Tibial artery (tissue), 4 donors: ENCODE results near the gene IGF1R.
A peak's percentile ranks its signal among the peaks of the same experiment; 100 is the strongest.

ENCODE experiments used
- DNase-seq, 2 donors: peaks; one replicate each; pipeline ENCODE4 v3.0.0-alpha.2; 2019
- H3K27ac ChIP-seq, 2 donors: fragments of 200-600 bp; sonication (generic) in 1 of 2; 1 replicate in 1 of 2; 2 replicates in 1 of 2; pipeline ENCODE4 v1.5.1; 2018 to 2019; ENCODE audit warnings: mild to moderate bottlenecking in 1 of 2
- H3K27me3 ChIP-seq, 2 donors: fragments of 200-600 bp; sonication (generic) in 1 of 2; one replicate each; pipeline versions ENCODE4 v1.5.1 to v1.6.0; 2016 to 2019
- H3K36me3 ChIP-seq, 3 donors: fragments of 200-600 bp; sonication (generic) in 2 of 3; one replicate each; pipeline ENCODE4 v1.5.1; 2016 to 2019; ENCODE audit warnings: mild to moderate bottlenecking in 2 of 3
- H3K4me1 ChIP-seq, 4 donors: fragments of 200-600 bp; sonication (generic) in 2 of 4; 1 replicate in 3 of 4; 2 replicates in 1 of 4; pipeline ENCODE4 v1.5.1; 2016 to 2019
- H3K4me3 ChIP-seq, 2 donors: fragments of 200-600 bp; sonication (generic) in 1 of 2; 1 replicate in 1 of 2; 2 replicates in 1 of 2; pipeline ENCODE4 v1.5.1; 2018 to 2019; ENCODE audit warnings: mild to moderate bottlenecking in 2 of 2
- H3K9me3 ChIP-seq, 3 donors: fragments of 200-600 bp; sonication (generic) in 1 of 3; one replicate each; pipeline ENCODE4 v1.5.1; 2016 to 2019
- intact Hi-C: fragments of 100-400 bp; cut with DNase I; formaldehyde crosslinking; loops from one replicate; pipeline ENCODE4 v1.15.0; 2023; ENCODE audit warnings: low total_unique reads
- TF ChIP-seq, protein P1 (sequence below), 2 experiments: fragments of 200-600 bp in 1 of 2; fragments of 450-650 bp in 1 of 2; IDR thresholded peaks; one replicate each; pipeline ENCODE4 v1.5.1; 2017 to 2019; ENCODE audit warnings: antibody characterized with exemption in 2 of 2, mild to moderate bottlenecking in 1 of 2, moderate library complexity in 1 of 2

IGF1R gene

DNA sequence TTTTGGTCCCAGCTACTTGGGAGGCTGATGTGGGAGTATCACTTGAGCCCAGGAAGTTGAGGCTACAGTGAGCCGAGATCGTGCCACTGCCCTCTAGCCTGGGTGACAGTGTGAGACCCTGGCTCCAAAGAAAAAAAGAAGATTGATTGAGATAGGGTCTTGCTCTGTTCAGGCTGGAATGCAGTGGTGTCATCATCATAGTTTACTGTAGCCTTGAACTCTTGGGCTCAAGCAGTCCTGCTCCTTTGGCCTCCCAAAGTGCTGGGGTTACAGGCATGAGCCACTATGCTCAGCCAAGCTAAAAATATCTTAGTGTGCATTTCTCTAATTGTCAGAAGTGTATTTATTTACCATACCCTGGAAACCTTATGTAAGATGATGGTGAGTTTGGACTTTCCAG, 43.9 kb downstream of the IGF1R start:
- no peak for DNase-seq
- intact Hi-C loops = no loop called here
- no peak overlapping the region for H3K27ac ChIP-seq
- H3K4me1 ChIP-seq = peaks cover 0 to 100% (median 67%) of the 10 kb centered on the region in 4 donors
- TF ChIP-seq, protein P1, sequence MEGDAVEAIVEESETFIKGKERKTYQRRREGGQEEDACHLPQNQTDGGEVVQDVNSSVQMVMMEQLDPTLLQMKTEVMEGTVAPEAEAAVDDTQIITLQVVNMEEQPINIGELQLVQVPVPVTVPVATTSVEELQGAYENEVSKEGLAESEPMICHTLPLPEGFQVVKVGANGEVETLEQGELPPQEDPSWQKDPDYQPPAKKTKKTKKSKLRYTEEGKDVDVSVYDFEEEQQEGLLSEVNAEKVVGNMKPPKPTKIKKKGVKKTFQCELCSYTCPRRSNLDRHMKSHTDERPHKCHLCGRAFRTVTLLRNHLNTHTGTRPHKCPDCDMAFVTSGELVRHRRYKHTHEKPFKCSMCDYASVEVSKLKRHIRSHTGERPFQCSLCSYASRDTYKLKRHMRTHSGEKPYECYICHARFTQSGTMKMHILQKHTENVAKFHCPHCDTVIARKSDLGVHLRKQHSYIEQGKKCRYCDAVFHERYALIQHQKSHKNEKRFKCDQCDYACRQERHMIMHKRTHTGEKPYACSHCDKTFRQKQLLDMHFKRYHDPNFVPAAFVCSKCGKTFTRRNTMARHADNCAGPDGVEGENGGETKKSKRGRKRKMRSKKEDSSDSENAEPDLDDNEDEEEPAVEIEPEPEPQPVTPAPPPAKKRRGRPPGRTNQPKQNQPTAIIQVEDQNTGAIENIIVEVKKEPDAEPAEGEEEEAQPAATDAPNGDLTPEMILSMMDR (IDR thresholded peaks at IDR 0.05) = no peak
- no peaks in the 10 kb centered on the region for H3K27me3 ChIP-seq
- no peaks in the 10 kb centered on the region for H3K36me3 ChIP-seq
- H3K4me3 ChIP-seq = no peak overlapping the region
- H3K9me3 ChIP-seq = no peaks in the 10 kb centered on the region

DNA sequence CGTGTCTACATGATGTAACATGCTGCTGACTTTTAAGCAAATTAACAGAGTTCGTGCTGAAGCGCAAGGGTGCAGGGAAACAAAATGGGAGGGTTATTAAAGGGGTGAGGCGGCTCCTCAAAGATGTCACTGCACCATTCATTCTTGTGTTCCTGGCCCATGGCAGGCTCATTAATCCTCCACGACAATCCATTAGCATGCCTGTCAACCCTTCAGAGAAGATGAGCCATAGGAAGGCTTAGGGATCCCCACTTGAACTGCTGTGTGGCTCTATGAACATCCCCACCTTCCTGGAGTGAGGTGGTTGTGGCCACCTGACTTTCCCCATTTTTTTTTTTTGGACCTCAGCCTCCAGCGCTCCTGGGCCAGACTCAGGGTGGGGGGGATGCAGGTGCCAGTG, 45.8 kb downstream of the IGF1R start:
- TF ChIP-seq, protein P1 (IDR thresholded peaks at IDR 0.05) = no peak
- no peak overlapping the region for H3K4me3 ChIP-seq
- no peak for DNase-seq
- no peaks in the 10 kb centered on the region for H3K36me3 ChIP-seq
- H3K27ac ChIP-seq = no peak overlapping the region
- intact Hi-C loops = no loop called here
- H3K27me3 ChIP-seq = no peaks in the 10 kb centered on the region
- H3K9me3 ChIP-seq = no peaks in the 10 kb centered on the region
- peaks cover 0 to 100% (median 62%) of the 10 kb centered on the region in 4 donors for H3K4me1 ChIP-seq

DNA sequence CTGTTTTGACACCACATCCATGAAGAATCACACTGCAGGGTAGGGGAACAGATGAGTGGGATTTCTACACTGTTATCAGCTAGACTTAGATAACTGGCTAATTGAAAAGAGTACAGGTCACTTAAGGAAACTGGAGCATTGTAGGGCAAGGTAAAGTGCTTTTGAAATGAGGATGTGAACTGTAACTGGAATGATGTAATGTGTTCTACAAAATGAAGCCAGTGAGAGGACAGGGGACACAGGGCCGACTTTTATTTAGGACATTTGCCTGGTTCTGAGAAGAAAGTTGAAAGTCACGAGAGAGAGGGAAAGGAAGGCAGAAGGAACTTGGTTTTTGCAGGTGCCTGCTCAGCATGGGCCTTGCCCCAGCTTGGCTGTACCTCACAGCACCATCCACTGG, 50.5 kb downstream of the IGF1R start:
- intact Hi-C loops = no loop called here
- DNase-seq = no peak
- Histone ChIP-seq H3K36me3 (no peaks in the 10 kb centered on the region), H3K27me3 (no peaks in the 10 kb centered on the region), H3K4me3 (no peak overlapping the region), H3K4me1 (peaks cover 1 to 94% (median 65%) of the 10 kb centered on the region in 4 donors), H3K9me3 (no peaks in the 10 kb centered on the region), H3K27ac (peak overlapping the region in 1 of 2 donors; percentile 22)
- TF ChIP-seq, protein P1 (IDR thresholded peaks at IDR 0.05) = no peak

DNA sequence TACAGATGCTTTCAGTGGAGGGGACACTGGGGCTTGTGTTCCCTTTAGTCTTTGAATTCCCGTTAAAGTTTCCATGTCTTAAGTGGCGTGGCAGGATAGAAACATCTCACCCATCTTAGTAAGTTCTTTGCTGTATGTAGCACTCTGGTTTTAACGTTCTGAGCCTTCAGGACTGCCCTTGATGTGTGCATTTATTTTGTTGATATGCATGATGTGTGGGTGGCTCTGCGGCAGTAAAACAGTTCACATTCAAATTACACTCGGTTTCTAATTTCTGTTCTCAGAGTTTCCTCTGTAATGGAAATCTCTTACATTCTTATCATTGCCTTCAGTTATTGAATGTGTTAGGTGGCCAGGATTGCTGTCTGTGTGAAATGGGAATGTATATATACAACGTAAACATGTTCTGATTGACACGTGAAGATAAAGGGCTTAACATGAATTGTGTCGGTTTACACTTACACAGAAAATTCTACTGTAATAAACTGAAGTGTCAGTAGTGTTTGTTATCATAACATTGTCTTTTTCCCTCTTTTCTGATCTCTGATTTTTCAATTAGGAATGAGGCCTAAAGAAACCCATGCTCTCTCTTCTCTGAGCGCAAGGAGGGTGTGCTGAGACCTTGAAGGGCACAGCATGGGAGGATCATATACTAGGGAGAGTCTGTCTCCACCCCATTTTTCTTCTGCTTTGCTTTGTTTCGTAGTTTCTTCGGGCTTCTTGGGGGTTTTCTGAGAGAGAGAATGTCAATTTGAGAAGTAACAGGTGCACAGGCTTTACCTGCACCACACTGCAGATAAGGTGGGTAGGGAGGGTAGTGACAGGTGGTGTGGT, 51.5 kb downstream of the IGF1R start:
- DNase-seq = no peak
- TF ChIP-seq, protein P1 (IDR thresholded peaks at IDR 0.05) = no peak
- no peaks in the 10 kb centered on the region for H3K36me3 ChIP-seq
- no peaks in the 10 kb centered on the region for H3K9me3 ChIP-seq
- peak overlapping the region in 1 of 2 donors; percentile 22 for H3K27ac ChIP-seq
- peaks cover 3 to 94% (median 68%) of the 10 kb centered on the region in 4 donors for H3K4me1 ChIP-seq
- intact Hi-C loops = no loop called here
- no peaks in the 10 kb centered on the region for H3K27me3 ChIP-seq
- H3K4me3 ChIP-seq = no peak overlapping the region

DNA sequence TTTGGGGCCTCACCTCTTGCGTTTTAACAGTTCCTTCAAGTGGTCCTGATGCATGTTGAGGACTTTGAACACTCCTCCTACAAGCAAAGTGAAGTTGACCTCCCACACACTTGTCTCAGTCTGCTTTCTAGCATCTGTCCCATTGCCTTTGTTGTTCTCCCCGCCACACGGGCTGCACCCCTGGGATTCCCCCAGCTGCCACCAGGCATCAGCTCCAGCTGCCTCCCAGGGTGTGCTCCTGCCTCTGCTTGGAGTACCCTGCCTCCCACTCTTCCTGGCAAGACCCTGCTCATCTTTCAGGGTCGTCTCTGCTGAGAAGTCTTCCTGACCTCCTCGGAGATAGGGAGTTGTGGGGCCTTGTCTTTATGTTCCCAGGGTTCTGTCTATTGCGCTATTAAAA, 52.2 kb downstream of the IGF1R start:
- no peaks in the 10 kb centered on the region for H3K9me3 ChIP-seq

More for the DNA sequence above, 52.2 kb downstream of the IGF1R start:
- Histone ChIP-seq H3K4me1 (peaks cover 3 to 94% (median 65%) of the 10 kb centered on the region in 4 donors), H3K27me3 (no peaks in the 10 kb centered on the region), H3K27ac (no peak overlapping the region), H3K4me3 (no peak overlapping the region), H3K36me3 (no peaks in the 10 kb centered on the region)
- intact Hi-C loops = no loop called here
- TF ChIP-seq, protein P1 (IDR thresholded peaks at IDR 0.05) = no peak
- DNase-seq = no peak
